PFSK-1 (cell line): ENCODE data around the gene CLDND1.

Experiments used
- POLR2AphosphoS5 ChIP-seq: IDR thresholded peaks from 2 replicates; pipeline ENCODE4 v1.6.1; 2012; ENCODE audit warnings: low read depth, mild to moderate bottlenecking, control low read depth, low read length, moderate library complexity
- REST ChIP-seq, 2 experiments: IDR thresholded peaks; 2 replicates each; pipeline versions ENCODE4 v1.6.1 to v1.8.0; 2011 to 2012; ENCODE audit warnings: low read depth in 2 of 2, low read length in 2 of 2, control low read depth in 1 of 2, inconsistent platforms in 1 of 2, mild to moderate bottlenecking in 1 of 2, moderate library complexity in 1 of 2; ENCODE audit not compliant: insufficient read depth in 1 of 2
- SIN3A ChIP-seq: IDR thresholded peaks from 2 replicates; pipeline ENCODE4 v1.6.1; 2012; ENCODE audit warnings: mild to moderate bottlenecking, low read length, moderate library complexity, borderline replicate concordance; ENCODE audit not compliant: insufficient read depth
- TAF1 ChIP-seq: IDR thresholded peaks from 2 replicates; pipeline ENCODE4 v1.6.1; 2012; ENCODE audit warnings: low read length, control low read depth, borderline replicate concordance; ENCODE audit not compliant: insufficient read depth

- TF ChIP-seq TAF1: no peak
- no peak for TF ChIP-seq POLR2AphosphoS5
- no peak for TF ChIP-seq REST (IDR thresholded peaks at IDR 0.05; ENCODE audit: insufficient read depth in 1 of 2, low read depth in 2 of 2, low read length in 2 of 2)
- no peak for TF ChIP-seq SIN3A
Observed at GRCh38 chr3:98548544-98548943, 25.8 kb upstream of the CLDND1 start.
